ENCODE data around the gene CCL23.

The CCL23 gene

GRCh38 chr17:35973333-35974260 lies 44.2 kb downstream of the CCL23 start:
- Histone ChIP-seq H3K36me3 (ENCODE audit: control insufficient read depth in 5 of 5, insufficient read depth in 5 of 5, low read length in 5 of 5) (no peaks in the 10 kb centered on the region), H3K9ac (ENCODE audit: low read length in 5 of 5) (no peak overlapping the region), H3K4me3 (ENCODE audit: low read depth in 1 of 5, low read length in 5 of 5) (no peak overlapping the region), H3K9me3 (ENCODE audit: control insufficient read depth in 5 of 5, low read length in 5 of 5) (no peaks in the 10 kb centered on the region), H3K27me3 (ENCODE audit: control insufficient read depth in 5 of 5, insufficient read depth in 4 of 5, low read length in 5 of 5) (peaks cover 0 to 5% (median 0%) of the 10 kb centered on the region in 5 donors), H3K27ac (ENCODE audit: low read depth, low read length) (peak overlapping the region; percentile 27), H3K4me1 (ENCODE audit: control insufficient read depth in 5 of 5, insufficient read depth in 5 of 5, low read length in 5 of 5) (peaks cover 2 to 41% (median 14%) of the 10 kb centered on the region in 5 donors)

- Histone ChIP-seq H3K9ac (ENCODE audit: low read length in 5 of 5) (no peak overlapping the region), H3K4me3 (ENCODE audit: low read depth in 1 of 5, low read length in 5 of 5) (no peak overlapping the region), H3K4me1 (ENCODE audit: control insufficient read depth in 5 of 5, insufficient read depth in 5 of 5, low read length in 5 of 5) (peaks cover 2 to 41% (median 14%) of the 10 kb centered on the region in 5 donors), H3K9me3 (ENCODE audit: control insufficient read depth in 5 of 5, low read length in 5 of 5) (no peaks in the 10 kb centered on the region), H3K27me3 (ENCODE audit: control insufficient read depth in 5 of 5, insufficient read depth in 4 of 5, low read length in 5 of 5) (peaks cover 0 to 1% (median 0%) of the 10 kb centered on the region in 5 donors), H3K27ac (ENCODE audit: low read depth, low read length) (peak overlapping the region; percentile 27), H3K36me3 (ENCODE audit: control insufficient read depth in 5 of 5, insufficient read depth in 5 of 5, low read length in 5 of 5) (no peaks in the 10 kb centered on the region)
These were observed 44.8 kb downstream of the CCL23 start for GRCh38 chr17:35972945-35973332.

- Histone ChIP-seq H3K4me3 (ENCODE audit: low read depth in 1 of 5, low read length in 5 of 5) (no peak overlapping the region), H3K27ac (ENCODE audit: low read depth, low read length) (peak overlapping the region; percentile 27), H3K9ac (ENCODE audit: low read length in 5 of 5) (no peak overlapping the region), H3K9me3 (ENCODE audit: control insufficient read depth in 5 of 5, low read length in 5 of 5) (no peaks in the 10 kb centered on the region), H3K27me3 (ENCODE audit: control insufficient read depth in 5 of 5, insufficient read depth in 4 of 5, low read length in 5 of 5) (no peaks in the 10 kb centered on the region), H3K36me3 (ENCODE audit: control insufficient read depth in 5 of 5, insufficient read depth in 5 of 5, low read length in 5 of 5) (no peaks in the 10 kb centered on the region), H3K4me1 (ENCODE audit: control insufficient read depth in 5 of 5, insufficient read depth in 5 of 5, low read length in 5 of 5) (peaks cover 2 to 41% (median 14%) of the 10 kb centered on the region in 5 donors)
These were observed 45.2 kb downstream of the CCL23 start for GRCh38 chr17:35972535-35972934.

- no peak overlapping the region for H3K9ac ChIP-seq (ENCODE audit: low read length in 5 of 5)
- no peaks in the 10 kb centered on the region for H3K9me3 ChIP-seq (ENCODE audit: control insufficient read depth in 5 of 5, low read length in 5 of 5)
- no peaks in the 10 kb centered on the region for H3K36me3 ChIP-seq (ENCODE audit: control insufficient read depth in 5 of 5, insufficient read depth in 5 of 5, low read length in 5 of 5)
- peaks cover 2 to 41% (median 14%) of the 10 kb centered on the region in 5 donors for H3K4me1 ChIP-seq (ENCODE audit: control insufficient read depth in 5 of 5, insufficient read depth in 5 of 5, low read length in 5 of 5)
- no peak overlapping the region for H3K4me3 ChIP-seq (ENCODE audit: low read depth in 1 of 5, low read length in 5 of 5)
- H3K27me3 ChIP-seq (ENCODE audit: control insufficient read depth in 5 of 5, insufficient read depth in 4 of 5, low read length in 5 of 5) = no peaks in the 10 kb centered on the region
- H3K27ac ChIP-seq (ENCODE audit: low read depth, low read length) = no peak overlapping the region
These were observed 45.7 kb downstream of the CCL23 start for GRCh38 chr17:35972066-35972465.

- H3K27me3 ChIP-seq (ENCODE audit: control insufficient read depth in 5 of 5, insufficient read depth in 4 of 5, low read length in 5 of 5) = no peaks in the 10 kb centered on the region
- H3K36me3 ChIP-seq (ENCODE audit: control insufficient read depth in 5 of 5, insufficient read depth in 5 of 5, low read length in 5 of 5) = no peaks in the 10 kb centered on the region
- H3K4me1 ChIP-seq (ENCODE audit: control insufficient read depth in 5 of 5, insufficient read depth in 5 of 5, low read length in 5 of 5) = peaks cover 0 to 35% (median 10%) of the 10 kb centered on the region in 5 donors
- no peak overlapping the region for H3K27ac ChIP-seq (ENCODE audit: low read depth, low read length)
- H3K9ac ChIP-seq (ENCODE audit: low read length in 5 of 5) = no peak overlapping the region
- no peak overlapping the region for H3K4me3 ChIP-seq (ENCODE audit: low read depth in 1 of 5, low read length in 5 of 5)
- H3K9me3 ChIP-seq (ENCODE audit: control insufficient read depth in 5 of 5, low read length in 5 of 5) = no peaks in the 10 kb centered on the region
These were observed 48.0 kb downstream of the CCL23 start for GRCh38 chr17:35969558-35970380.

- no peaks in the 10 kb centered on the region for H3K36me3 ChIP-seq (ENCODE audit: control insufficient read depth in 5 of 5, insufficient read depth in 5 of 5, low read length in 5 of 5)
- no peaks in the 10 kb centered on the region for H3K9me3 ChIP-seq (ENCODE audit: control insufficient read depth in 5 of 5, low read length in 5 of 5)
- no peak overlapping the region for H3K27ac ChIP-seq (ENCODE audit: low read depth, low read length)
- H3K4me3 ChIP-seq (ENCODE audit: low read depth in 1 of 5, low read length in 5 of 5) = no peak overlapping the region
- H3K9ac ChIP-seq (ENCODE audit: low read length in 5 of 5) = no peak overlapping the region
- H3K4me1 ChIP-seq (ENCODE audit: control insufficient read depth in 5 of 5, insufficient read depth in 5 of 5, low read length in 5 of 5) = peaks cover 0 to 30% (median 6%) of the 10 kb centered on the region in 5 donors
- H3K27me3 ChIP-seq (ENCODE audit: control insufficient read depth in 5 of 5, insufficient read depth in 4 of 5, low read length in 5 of 5) = no peaks in the 10 kb centered on the region
These were observed 49.2 kb downstream of the CCL23 start for GRCh38 chr17:35968520-35969054.

- Histone ChIP-seq H3K36me3 (ENCODE audit: control insufficient read depth in 5 of 5, insufficient read depth in 5 of 5, low read length in 5 of 5) (no peaks in the 10 kb centered on the region), H3K9me3 (ENCODE audit: control insufficient read depth in 5 of 5, low read length in 5 of 5) (no peaks in the 10 kb centered on the region), H3K4me3 (ENCODE audit: low read depth in 1 of 5, low read length in 5 of 5) (no peak overlapping the region), H3K27ac (ENCODE audit: low read depth, low read length) (no peak overlapping the region), H3K27me3 (ENCODE audit: control insufficient read depth in 5 of 5, insufficient read depth in 4 of 5, low read length in 5 of 5) (no peaks in the 10 kb centered on the region), H3K9ac (ENCODE audit: low read length in 5 of 5) (no peak overlapping the region), H3K4me1 (ENCODE audit: control insufficient read depth in 5 of 5, insufficient read depth in 5 of 5, low read length in 5 of 5) (peaks cover 0 to 6% (median 4%) of the 10 kb centered on the region in 5 donors)
These were observed 52.5 kb downstream of the CCL23 start for GRCh38 chr17:35965272-35965671.

- no peaks in the 10 kb centered on the region for H3K4me1 ChIP-seq (ENCODE audit: control insufficient read depth in 5 of 5, insufficient read depth in 5 of 5, low read length in 5 of 5)
- H3K4me3 ChIP-seq (ENCODE audit: low read depth in 1 of 5, low read length in 5 of 5) = no peak overlapping the region
- no peaks in the 10 kb centered on the region for H3K9me3 ChIP-seq (ENCODE audit: control insufficient read depth in 5 of 5, low read length in 5 of 5)
- H3K9ac ChIP-seq (ENCODE audit: low read length in 5 of 5) = no peak overlapping the region
- H3K27ac ChIP-seq (ENCODE audit: low read depth, low read length) = no peak overlapping the region
- H3K36me3 ChIP-seq (ENCODE audit: control insufficient read depth in 5 of 5, insufficient read depth in 5 of 5, low read length in 5 of 5) = no peaks in the 10 kb centered on the region
- peaks cover 0 to 2% (median 0%) of the 10 kb centered on the region in 5 donors for H3K27me3 ChIP-seq (ENCODE audit: control insufficient read depth in 5 of 5, insufficient read depth in 4 of 5, low read length in 5 of 5)
These were observed 54.1 kb downstream of the CCL23 start for GRCh38 chr17:35963663-35964062.
